A673 (cell line): Measurements from ENCODE around the gene RNPS1.

ENCODE experiments used
- EZH2 ChIP-seq: fragments of 200-600 bp; sonication (generic); IDR thresholded peaks from 2 replicates; pipeline ENCODE4 v1.6.1; 2017; ENCODE audit warnings: borderline replicate concordance, low read depth, mild to moderate bottlenecking, mixed read lengths, antibody characterized with exemption, low read length; ENCODE audit not compliant: poor library complexity, severe bottlenecking
- TF ChIP-seq, protein P1 (sequence below): fragments of 300-800, 200-600 bp; sonication (generic); conservative IDR thresholded peaks from 2 replicates; pipeline ENCODE4 v1.5.1; 2017; ENCODE audit warnings: low read depth, mild to moderate bottlenecking, antibody characterized with exemption, low read length, moderate library complexity, mixed read lengths

DNA sequence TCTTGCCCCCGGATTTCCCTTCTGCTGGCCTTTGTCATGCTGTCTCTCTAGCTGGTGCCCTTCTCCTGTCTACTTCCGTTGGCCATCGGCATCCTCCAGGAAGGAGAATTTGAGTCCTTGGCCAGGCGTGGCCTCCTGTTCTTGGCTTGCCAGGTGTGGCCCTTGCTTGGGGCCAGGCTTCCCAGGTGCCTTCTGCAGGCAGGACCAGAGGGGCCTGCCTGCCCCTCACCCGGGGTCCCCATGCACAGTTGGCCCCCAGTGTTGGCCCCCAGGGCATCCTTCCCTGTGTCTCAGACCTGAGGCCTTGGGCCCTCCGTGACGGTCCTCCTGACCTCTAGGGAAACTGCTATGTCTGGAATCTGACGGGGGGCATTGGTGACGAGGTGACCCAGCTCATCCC is 60.1 kb downstream of the RNPS1 start:
- TF ChIP-seq, protein P1, sequence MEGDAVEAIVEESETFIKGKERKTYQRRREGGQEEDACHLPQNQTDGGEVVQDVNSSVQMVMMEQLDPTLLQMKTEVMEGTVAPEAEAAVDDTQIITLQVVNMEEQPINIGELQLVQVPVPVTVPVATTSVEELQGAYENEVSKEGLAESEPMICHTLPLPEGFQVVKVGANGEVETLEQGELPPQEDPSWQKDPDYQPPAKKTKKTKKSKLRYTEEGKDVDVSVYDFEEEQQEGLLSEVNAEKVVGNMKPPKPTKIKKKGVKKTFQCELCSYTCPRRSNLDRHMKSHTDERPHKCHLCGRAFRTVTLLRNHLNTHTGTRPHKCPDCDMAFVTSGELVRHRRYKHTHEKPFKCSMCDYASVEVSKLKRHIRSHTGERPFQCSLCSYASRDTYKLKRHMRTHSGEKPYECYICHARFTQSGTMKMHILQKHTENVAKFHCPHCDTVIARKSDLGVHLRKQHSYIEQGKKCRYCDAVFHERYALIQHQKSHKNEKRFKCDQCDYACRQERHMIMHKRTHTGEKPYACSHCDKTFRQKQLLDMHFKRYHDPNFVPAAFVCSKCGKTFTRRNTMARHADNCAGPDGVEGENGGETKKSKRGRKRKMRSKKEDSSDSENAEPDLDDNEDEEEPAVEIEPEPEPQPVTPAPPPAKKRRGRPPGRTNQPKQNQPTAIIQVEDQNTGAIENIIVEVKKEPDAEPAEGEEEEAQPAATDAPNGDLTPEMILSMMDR: no peak
- no peak for TF ChIP-seq EZH2
